Activated CD4-positive, alpha-beta T cell treated with anti-CD3 and anti-CD28 coated beads, Interleukin-2, amount 50 U/mL, for 48 hours (primary cell): ENCODE results near the gene POLG2.

Experiments
- DNase-seq, 2 experiments: peaks; one replicate each; pipeline ENCODE4 v3.0.0-alpha.2; 2020

Gene POLG2

DNA sequence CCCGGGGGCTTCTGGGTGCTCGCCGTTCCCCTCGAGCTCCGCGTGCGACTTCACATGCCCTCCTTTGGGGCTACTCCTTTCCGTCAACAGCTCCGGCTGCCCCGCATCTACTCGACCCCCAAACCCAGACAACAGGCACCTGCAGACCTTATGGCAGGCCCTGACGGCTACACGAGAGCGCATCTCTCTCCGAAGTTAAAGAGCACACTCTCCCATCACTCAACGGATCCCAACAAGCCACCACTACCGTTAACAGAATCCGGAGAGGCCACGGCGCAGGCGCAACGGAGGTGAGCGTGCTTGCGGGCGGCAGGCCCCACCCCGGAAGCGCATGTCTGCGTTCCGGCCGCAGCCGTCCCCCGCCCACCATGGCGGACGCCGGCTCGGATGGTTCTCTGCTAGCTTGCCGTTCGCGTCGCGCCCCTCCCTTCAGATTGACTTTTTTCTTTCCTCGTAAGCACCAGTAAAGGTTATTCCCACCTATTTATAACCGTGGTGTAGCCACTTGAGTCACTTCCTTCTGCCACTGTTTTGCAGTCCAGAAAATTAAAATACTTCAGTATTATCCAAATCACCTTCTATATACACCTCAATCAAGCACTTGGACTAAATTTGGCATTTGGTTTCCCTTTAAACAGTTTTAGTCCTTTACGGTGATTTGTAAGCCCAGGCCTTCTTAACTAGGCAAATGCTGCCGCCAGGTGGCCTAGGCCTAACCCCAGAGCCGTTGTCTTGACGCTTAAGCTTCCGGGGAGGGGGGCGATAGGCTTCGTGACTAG is at the start of gene POLG2:
TSS of gene POLG2 (minus strand) at position 269 of the 779 bp plus-strand sequence. CDS start at position 183, 86 bp downstream.
- peak; percentile 94 to 96 for DNase-seq

DNA sequence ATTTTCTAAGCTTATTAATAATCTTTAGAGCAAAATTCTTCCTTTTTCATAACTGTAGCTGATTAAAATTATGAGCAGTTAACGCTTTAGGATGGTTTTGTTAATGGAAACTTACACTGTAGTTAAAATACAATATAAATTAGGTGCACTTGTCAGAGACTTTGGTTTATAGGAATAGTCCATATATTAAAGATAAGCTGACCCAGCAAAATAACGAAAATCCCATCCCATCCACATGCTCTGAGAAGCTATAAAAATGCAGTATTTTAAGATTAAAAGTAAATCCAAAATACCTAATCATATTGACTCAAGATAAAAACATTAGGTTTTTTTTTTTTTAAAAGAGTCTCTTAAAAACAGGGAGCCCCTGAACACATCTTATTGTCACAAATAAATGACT is 47.9 kb upstream of the POLG2 start:
- DNase-seq = no peak

DNA sequence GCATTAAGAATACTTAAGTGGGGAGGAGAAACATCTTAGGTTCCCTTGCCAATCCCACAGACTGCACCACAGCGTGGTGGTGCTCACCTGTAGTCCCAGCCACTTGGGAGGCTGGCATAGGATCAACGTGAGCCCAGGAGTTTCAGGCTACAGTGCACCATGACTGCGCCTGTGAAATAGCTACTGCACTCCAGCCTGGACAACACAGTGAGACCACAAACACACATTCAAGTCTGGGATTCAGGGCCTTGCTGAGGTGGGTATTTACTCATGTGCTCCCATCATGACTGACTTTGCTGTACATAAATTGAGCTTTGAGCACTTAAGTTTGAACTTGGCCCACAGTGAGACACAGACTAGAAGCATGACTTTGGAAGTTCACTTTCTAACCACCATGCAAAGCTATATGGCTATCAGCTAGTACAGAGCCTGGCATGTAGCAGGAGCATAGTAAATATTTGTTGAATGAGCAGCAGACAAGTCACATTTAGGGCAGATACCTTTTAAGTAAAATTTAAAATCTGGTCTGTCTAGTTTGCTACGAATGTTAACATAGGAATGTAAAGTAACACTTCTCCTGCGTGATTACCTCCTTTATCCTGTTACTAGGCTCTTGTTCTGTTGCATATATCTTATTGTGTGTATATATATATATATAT is 43.4 kb upstream of the POLG2 start:
- DNase-seq = no peak

DNA sequence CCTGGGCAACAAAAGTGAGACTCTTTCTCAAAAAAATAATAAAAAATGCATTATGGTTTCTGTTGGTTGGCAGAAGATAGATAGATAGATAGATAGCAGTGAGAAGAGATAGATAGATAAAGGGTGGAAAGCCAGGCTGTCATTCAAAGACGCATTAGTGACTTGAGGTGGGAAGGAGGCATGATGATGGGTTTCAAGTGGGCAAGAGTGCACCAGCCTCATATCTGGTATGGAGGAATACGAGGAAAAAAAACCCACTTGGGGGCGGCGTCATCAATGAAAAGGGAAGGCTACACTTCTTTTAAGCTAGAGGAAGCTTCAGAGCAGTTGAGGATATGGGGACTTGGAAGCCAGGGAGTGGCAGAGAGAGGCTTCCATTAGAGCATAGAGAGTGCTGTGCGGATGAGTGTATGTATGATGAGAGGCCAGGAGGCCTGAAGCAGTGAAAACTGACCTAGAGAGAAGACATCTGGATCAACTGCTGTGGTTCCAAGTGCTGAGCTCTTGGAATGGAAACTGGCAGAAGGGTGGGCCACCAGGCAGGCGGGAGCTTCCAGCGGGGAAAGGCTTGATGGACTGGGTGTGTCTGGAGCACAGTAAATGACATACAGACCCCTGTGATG is 41.8 kb upstream of the POLG2 start:
- no peak for DNase-seq

DNA sequence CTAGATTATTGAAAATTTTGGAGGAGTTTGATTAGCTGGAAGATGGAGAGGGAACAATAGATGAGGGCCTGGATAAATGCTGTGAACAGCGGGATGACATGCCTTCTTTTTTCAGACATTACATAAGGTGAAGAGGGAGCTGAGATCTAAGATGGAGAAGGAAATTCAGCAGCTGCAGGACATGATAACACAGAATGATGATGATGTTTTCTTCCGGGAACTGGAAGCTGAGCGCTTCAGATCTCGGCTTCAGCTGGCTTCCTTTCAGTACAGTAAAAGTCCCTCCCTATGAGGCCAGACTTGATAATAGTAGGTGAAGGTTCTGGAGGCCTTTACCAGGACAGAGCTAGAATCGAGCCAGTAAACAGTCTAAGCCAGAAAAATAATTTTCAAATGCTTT is 40.6 kb upstream of the POLG2 start:
- DNase-seq = no peak

DNA sequence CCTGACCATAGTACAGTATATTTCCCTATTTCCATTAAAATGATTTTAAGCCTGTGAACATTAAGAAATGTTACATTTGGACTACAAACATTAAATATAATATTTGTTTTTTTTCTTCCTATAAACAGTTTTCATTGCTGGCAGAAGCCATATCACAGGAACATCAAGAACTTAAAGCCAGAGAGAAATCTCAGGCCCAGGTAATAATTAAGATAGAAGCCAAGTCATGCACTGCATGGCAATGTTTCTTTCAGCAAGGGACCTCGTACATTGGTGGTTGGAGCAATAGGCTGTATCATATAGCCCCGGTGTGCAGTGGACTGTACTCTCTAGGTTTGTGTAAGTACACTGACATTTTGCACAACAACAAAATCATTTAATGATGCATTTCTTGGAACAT is 40.1 kb upstream of the POLG2 start:
- no peak for DNase-seq

DNA sequence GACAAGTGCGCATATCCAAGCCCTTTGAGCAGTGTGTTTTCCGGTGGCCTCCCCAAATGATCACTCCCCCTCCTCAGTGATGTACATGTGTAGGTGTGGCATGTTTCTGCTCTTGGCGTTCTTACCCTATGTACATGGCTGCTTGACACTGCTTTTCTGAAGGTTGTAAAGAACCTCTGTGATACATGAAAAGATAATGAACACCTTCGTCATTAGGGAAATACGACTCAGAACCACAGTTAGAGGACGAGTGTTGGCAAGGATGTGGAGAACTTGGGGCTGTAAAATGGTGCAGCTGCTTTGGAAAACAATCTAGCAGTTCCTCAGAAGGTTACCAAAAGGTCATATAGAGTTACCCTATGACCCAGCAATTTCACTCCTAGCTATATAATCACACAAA is 38.5 kb upstream of the POLG2 start:
- DNase-seq = no peak

DNA sequence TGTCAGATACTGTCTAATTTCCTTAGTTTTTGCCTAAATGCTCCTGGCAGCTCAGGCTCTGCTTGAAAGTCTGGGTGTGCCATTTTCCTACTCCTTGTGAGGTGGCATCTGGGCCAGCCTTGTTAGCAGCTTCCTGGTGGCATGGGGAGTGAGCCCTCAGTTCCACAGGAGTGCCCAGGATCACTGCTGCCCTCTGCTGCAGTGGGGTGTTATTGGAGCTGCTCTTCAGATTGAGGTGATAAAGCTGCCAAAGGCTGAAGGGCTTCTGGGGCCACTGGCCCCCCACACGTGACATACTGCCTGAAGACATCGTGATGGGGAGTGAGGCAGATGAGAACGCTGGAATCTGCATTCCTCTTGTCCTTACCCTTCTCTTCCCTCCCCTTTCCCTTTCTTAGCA is 37.3 kb upstream of the POLG2 start:
- DNase-seq = peak in 1 of 2 experiments; percentile 11

DNA sequence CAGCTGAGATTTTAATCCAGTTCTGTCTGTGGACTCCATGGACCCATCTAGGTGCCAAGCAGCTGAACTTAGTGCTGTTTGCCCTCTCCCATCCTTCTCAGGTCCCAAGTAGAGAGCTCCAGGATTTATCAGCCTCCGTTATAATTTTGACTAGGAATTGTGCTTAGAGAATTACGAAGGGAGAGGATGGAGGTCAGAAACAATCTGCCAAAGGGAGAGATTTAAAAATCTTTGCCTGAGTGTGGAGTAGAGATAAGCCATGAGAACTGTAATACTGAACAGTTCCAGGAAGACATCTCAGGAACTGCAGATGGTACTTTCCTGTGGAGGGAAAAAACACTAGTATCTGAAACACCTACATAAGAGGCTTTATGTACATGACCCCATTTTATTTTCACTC is 36.9 kb upstream of the POLG2 start:
- no peak for DNase-seq

DNA sequence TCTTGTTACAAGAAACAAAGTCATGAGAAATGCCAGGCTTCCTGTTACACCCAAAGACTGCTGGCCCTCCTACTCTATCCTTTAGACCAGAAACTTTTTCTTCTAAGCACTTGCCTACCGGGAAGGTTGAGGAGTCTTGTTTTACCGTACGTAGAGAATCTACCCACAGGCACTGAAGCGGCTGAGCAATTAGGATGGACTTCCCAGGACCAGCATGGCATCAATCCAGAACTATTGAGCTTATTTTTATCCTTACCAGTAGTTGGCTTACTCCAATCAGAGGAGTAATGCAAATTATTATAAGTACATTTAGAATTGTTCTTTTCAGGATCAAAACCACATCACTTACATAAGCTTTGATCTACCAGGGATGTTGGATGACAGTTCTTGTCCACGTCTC is 35.6 kb upstream of the POLG2 start:
- DNase-seq = no peak

DNA sequence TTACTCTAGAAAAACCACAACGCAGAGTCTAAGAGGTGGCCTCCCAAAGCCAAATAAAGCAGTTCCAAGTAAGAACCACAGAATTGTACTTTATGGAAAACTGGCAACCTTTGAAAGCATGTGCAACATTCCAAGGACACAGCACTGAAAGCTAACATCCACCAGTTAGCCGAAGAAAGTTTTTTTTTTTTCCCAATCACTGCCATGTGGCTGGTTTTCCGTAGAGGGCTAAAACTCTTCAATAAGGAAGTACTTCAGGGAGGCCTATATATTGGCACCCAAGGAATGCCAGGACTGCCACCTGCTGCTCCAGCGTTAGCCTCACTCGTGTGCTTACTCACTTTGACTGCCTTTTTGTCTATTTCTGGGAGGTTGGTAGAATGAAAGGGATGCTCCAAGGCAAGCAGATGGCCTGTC is 35.1 kb upstream of the POLG2 start:
- DNase-seq = no peak

DNA sequence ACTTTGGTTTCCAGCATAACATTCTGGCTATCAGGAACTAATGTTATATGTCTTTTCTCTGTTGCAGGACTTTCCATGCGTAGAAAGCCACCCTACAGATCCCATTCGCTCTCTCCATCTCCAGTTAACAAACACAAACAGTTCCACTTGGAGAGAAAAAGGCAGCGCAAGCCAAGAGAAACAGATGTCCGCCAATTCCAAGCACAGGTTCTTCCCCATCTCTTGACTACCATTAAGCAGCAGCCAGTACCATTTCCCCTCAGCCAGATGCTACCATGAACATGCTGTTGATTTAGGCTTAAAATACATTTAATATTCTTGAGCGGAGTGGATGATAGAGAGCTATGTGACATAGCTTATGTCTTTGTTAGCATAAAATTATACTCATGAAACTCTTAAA is 32.4 kb upstream of the POLG2 start:
- DNase-seq = no peak

DNA sequence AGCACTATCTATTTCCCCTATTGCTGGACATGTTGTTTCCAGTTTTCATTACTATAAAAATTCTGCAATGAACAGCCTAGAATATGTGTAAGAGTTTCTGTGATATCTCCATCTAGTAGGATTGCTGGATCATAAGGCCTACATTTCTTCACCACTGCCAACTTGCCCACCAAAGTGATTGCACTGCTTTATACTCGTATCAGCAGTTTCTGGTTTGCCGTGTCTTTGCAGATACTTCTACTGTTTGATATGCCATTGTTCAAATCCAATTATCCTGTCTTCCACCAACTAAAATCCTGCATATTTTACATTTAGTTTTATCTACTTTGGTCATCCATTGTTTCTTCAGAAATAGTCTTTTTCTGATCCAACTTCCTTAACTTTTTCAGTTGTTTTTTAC is 31.1 kb upstream of the POLG2 start:
- DNase-seq = no peak

DNA sequence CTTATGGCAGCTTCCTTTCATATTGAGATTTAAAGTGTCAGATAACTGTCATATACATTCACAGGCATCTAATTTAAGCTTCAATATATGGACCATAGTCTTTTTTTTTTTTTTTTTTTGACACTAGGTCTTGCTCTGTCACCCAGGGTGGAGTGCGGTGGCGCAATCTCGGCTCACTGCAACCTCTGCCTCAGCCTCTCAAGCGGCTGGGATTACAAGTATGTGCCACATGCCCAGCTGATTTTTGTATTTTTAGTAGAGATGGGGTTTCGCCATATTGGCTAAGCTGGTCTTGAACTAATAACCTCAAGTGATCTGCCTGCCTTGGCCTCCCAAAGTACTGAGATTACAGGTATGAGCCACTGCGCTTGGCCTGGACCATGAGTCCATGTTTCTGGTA is 23.5 kb upstream of the POLG2 start:
- DNase-seq = no peak

DNA sequence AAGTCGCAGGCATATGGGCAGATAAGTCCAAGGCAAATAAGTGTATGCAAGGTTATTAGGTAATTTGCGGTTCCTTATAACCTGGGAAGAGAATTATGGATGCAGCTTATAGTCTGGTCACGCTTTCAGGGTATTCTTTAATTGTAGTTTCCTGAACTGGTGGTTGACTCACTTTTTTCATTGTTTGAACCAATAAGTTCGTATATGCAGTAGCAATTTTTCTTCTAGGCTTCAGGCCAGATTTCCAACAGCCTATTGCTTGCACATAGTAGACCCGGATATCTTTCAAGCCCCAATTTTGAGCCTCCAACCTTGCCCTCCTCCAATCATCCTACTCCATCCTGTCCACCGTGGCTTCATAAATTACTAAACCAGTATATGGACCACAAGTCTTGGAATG is 22.7 kb upstream of the POLG2 start:
- no peak for DNase-seq

DNA sequence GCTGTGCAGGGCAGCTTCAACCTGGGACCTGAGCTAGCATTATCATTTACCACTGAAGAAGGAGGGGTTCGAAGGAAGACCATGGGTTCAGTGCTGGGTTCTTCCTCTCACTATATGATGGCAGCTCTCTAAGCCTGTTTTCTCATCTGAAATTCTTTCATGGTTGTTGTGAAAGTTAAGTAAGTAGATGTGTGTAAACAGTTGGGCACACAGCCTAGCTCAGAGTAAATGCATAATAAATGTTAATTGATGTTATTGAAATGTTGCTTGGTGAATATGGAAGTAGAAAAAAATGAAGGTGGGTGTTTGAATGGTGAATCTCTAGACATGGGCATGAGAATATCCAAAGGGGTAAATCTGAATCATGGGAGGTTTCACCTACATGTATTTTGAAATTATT is 19.0 kb upstream of the POLG2 start:
- DNase-seq = no peak

DNA sequence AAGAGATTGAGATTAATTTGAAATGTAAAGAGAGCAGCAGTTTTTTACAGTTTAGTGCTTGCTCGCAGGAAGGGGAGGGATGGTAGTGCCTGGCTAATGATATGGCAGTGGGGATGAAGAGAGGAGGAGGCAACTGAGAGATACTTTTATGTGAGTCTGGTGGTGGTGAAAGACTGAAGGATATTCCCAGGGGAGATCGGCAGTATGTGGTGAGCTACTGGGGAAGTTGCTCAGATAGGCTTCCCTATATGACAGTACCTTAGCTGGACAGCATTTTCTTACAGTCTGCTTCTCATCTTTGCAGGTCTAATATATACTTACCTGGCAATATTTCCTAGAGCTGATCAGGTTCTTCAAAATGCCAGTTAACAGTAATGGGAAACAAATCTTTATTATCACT is 18.6 kb upstream of the POLG2 start:
- no peak for DNase-seq

DNA sequence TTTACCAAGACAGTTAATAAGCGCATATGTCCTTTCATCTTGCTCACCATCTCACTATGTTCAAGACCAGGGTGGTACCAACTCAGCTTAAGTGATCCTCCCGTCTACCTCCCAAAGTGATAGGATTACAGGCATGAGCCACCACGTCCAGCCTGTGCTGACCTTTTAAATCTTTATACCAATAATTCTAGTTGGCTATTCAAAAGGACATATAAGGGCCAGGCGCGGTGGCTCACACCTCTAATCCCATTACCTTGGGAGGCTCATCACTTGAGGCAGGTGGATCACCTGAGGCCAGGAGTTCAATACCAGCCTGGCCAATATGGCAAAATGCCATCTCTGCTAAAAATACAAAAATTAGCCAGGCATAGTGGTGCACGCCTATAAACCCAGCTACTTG is 12.3 kb upstream of the POLG2 start:
- no peak for DNase-seq

DNA sequence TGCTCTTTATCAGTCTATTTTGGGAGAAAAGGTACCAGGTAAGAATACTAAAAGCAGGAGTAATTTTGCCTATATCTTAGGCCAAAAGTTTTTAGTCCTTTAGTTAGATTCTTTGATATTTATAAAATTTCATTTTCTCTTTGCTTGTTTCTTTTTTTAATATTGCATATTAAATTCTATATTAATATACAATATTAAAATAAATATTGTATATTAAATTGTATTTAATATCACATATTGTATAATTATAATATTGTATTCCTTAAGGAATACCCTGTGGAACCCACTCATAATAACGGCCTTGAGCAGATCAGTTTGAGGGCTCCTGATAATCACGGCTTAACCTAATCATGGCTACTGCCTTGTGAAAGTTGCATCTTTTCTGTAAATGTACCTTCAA is 11.8 kb upstream of the POLG2 start:
- DNase-seq = no peak

DNA sequence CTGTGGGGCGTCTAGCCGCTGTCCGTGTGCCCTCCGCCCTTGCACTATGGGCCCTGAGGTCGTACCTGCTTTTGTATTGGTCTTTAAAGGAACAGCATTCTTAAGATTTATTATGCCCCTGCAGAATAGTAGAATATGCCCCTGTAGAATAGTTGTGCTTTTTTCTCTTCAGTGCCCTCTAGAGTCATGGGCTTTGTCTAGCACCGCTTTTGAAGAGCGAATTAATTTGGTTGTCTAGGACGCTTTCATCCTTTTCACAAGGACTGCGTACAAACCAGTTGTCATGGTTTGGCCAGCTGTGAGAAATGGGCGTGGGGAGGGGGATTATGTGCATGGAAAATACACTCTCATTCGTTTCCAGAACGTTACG is 10.5 kb upstream of the POLG2 start:
- peak; percentile 27 to 42 for DNase-seq

DNA sequence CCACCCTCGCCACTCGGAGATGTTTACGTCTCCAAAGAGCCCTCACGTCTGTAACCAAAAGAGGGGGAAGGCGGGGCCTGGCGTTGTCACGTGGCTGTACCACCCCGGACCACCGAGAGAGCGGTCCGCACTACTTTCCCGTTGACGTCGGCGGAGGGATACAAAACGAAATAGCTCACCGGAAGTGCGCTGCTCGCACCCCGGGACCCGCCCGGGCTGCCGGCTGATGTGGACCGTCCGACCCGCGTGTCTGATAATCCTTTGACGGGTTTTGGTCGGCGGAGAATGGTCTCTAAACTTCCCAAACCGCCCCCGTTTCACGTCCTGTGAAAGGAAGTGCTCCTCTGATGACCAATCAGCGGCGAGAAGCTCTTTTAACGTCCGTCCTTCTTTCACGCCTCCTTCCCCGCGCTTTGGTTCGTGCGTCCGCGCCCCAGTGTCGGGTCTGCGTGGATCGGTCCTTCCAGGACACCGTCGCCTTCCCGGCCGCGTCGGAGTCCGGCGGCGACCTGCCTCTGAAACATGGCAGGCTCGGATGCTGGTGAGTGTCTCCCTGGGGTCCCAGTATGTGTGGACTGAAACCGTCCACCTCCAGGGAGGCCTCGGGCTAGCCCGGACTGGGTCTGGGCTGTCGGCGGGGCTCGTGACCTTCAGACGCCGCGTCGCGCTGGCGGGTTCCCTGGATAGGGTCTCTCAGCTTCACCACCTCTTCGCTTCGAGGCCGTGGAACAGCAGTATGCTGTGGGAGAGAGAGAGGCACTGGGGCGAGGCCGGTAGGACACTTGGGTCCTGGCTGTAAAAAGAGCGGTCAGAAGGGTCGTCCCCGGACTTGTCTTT is 9.9 kb upstream of the POLG2 start, which contains the start of gene CEP95:
TSS of gene CEP95 (plus strand) at position 402 of the 837 bp plus-strand sequence. CDS start at position 523, 121 bp downstream.
- DNase-seq = peak; percentile 95 to 97

DNA sequence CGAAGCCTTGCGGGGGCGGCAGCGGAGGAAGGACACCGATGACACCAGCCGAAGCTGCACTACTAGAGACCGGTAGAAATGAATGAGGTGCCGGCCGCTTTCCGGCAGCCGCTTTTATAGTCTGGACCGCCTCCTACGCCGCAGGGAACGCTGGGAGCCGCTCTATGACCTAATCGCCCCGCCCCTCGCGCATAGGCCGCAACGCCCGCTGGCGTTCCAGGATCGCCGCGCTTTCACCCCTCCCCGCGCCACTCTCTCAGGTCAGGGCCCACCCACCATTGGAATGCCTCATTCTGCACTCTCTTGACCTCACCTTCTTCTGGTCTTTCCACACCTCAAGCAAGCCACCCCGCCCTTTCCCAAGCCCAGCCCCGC is 9.3 kb upstream of the POLG2 start, which contains the start of gene DDX5:
TSS of gene DDX5 (minus strand) at position 89 of the 375 bp plus-strand sequence. CDS start 170 bp downstream, outside the sequence.
- peak; percentile 97 to 98 for DNase-seq
